ENCODE measurements around the gene WSCD1.

DNA sequence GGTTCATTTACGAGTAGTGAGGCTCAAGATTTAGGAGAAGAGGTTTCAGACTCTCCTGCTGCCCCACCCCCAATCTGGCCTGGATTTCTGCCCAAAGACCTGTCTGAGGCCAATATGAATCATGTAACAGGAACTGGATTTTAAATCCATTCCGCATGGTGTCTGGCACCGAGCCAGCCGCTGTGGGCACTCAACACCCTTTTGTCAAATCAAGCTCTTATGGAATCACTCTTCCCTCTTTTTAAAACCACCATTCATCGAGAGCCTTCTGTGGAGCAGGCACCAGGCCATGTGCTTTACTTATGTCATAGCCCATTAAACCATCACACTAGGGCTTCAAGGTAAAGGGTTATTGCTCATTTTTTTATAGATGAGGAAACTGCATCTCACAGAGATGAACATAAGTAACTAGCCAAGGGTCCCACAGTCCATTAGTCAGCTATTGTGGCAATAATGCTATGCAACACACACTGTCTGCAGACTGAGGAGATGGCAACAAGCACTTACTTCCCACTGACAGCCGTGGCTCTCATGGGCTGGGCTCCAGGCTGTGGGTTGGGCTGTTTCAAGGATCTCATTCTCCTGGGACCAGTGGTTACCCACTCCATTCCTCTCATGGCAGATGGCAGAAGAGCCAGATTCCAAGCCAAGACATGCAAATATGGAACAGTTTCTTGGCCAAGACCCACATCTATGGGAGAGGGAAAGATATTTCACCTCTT is 93.6 kb downstream of the WSCD1 start:
- TF ChIP-seq, protein P1, sequence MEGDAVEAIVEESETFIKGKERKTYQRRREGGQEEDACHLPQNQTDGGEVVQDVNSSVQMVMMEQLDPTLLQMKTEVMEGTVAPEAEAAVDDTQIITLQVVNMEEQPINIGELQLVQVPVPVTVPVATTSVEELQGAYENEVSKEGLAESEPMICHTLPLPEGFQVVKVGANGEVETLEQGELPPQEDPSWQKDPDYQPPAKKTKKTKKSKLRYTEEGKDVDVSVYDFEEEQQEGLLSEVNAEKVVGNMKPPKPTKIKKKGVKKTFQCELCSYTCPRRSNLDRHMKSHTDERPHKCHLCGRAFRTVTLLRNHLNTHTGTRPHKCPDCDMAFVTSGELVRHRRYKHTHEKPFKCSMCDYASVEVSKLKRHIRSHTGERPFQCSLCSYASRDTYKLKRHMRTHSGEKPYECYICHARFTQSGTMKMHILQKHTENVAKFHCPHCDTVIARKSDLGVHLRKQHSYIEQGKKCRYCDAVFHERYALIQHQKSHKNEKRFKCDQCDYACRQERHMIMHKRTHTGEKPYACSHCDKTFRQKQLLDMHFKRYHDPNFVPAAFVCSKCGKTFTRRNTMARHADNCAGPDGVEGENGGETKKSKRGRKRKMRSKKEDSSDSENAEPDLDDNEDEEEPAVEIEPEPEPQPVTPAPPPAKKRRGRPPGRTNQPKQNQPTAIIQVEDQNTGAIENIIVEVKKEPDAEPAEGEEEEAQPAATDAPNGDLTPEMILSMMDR (conservative IDR thresholded peaks at IDR 0.05; ENCODE audit: low read depth, low read length), result no peak
- TF ChIP-seq EZH2 (IDR thresholded peaks at IDR 0.05; ENCODE audit: borderline replicate concordance, low read depth, low read length, poor library complexity, severe bottlenecking), result no peak
